Cardiac fibroblast (primary cell): ENCODE results near the gene PAQR4.
"Not testable (repeated sequence)": the region's sequence is repeated elsewhere in the genome, so short reads cannot be mapped to it uniquely, and the experiment has no call there.

Source experiments
- DNase-seq, 2 donors: peaks; one replicate each; pipeline versions ENCODE4 v3.0.0 to v3.0.0-alpha.2; 2010; ENCODE audit warnings: low read depth in 2 of 2
- H3K4me3 ChIP-seq, 2 donors: replicated peaks in 1 of 2; 1 replicate in 1 of 2; 2 replicates in 1 of 2; pipeline ENCODE4 v1.5.1; 2011; ENCODE audit warnings: low read depth in 2 of 2, low read length in 2 of 2, mild to moderate bottlenecking in 2 of 2, moderate library complexity in 1 of 2
- CTCF ChIP-seq: IDR thresholded peaks from one replicate; pipeline ENCODE4 v1.5.1; 2011; ENCODE audit warnings: low read depth, mild to moderate bottlenecking, low read length, inconsistent platforms

PAQR4 gene

GRCh38 chr16:2934450-2934849 is 34.7 kb upstream of the PAQR4 start:
- no peak for DNase-seq
- TF ChIP-seq CTCF: no peak
- no peak overlapping the region for H3K4me3 ChIP-seq

- no peak overlapping the region for H3K4me3 ChIP-seq
- no peak for TF ChIP-seq CTCF
- no peak for DNase-seq
Observed at GRCh38 chr16:2936436-2937011, 32.6 kb upstream of the PAQR4 start.

- DNase-seq: no peak
Observed at GRCh38 chr16:2937170-2937569, 32.0 kb upstream of the PAQR4 start.

GRCh38 chr16:2938206-2938605 is 30.9 kb upstream of the PAQR4 start:
- no peak for TF ChIP-seq CTCF
- DNase-seq: no peak
- H3K4me3 ChIP-seq: no peak overlapping the region

More at GRCh38 chr16:2937170-2937569, 32.0 kb upstream of the PAQR4 start:
- TF ChIP-seq CTCF: no peak
- H3K4me3 ChIP-seq: no peak overlapping the region

- TF ChIP-seq CTCF: no peak
- DNase-seq: no peak
- H3K4me3 ChIP-seq: no peak overlapping the region
Observed at GRCh38 chr16:2939968-2940367, 29.2 kb upstream of the PAQR4 start.

GRCh38 chr16:2942045-2942444 is 27.1 kb upstream of the PAQR4 start:
- DNase-seq: no peak
- H3K4me3 ChIP-seq: no peak overlapping the region
- TF ChIP-seq CTCF: no peak

GRCh38 chr16:2943716-2944115 is 25.4 kb upstream of the PAQR4 start:
- H3K4me3 ChIP-seq, DNase-seq: not testable (repeated sequence)
